PC-9 (cell line): ENCODE results near the gene MTG2.

Experiments
- EZH2 ChIP-seq: fragments of 200-600 bp; sonication (generic); IDR thresholded peaks from 2 replicates; pipeline ENCODE4 v1.8.0; 2017; ENCODE audit warnings: antibody characterized with exemption, low read depth
- TF ChIP-seq, protein P1 (sequence below): fragments of 200-600 bp; sonication (generic); conservative IDR thresholded peaks from 2 replicates; pipeline ENCODE4 v1.6.1; 2017; ENCODE audit warnings: mixed run types, antibody characterized with exemption, mild to moderate bottlenecking, moderate library complexity

DNA sequence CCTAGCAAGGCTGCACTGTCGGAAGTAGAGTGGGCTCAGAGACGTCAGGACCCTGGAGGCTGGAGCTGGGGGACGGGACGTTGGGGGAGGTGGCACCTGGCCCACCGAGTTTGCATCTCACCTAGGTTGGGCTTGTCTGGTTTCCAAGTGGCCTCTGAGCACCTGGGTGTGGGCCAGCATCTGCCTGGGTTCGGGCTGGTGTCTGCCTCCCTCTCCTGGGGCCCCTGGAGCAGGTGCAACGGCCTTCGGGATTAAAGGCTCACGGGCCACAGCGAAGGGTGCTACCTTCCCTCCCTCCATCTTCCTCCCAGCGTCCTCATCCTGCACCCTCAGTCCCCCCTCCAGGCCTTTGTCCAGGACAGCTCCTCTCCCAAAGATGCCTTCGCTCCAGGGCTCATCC, 31.2 kb downstream of the MTG2 start:
- TF ChIP-seq, protein P1, sequence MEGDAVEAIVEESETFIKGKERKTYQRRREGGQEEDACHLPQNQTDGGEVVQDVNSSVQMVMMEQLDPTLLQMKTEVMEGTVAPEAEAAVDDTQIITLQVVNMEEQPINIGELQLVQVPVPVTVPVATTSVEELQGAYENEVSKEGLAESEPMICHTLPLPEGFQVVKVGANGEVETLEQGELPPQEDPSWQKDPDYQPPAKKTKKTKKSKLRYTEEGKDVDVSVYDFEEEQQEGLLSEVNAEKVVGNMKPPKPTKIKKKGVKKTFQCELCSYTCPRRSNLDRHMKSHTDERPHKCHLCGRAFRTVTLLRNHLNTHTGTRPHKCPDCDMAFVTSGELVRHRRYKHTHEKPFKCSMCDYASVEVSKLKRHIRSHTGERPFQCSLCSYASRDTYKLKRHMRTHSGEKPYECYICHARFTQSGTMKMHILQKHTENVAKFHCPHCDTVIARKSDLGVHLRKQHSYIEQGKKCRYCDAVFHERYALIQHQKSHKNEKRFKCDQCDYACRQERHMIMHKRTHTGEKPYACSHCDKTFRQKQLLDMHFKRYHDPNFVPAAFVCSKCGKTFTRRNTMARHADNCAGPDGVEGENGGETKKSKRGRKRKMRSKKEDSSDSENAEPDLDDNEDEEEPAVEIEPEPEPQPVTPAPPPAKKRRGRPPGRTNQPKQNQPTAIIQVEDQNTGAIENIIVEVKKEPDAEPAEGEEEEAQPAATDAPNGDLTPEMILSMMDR: no peak
- TF ChIP-seq EZH2: no peak
